WTC11 (cell line): ENCODE measurements around the gene STK33. TPM values are rescaled to one million over a fixed set of nuclear protein-coding genes. Genes with fewer than 3 reads are reported as not detected.

ENCODE experiments used
- ATAC-seq: fragments of 200-7000 bp; cut with Tn5 transposase; 2 replicates; pipeline ENCODE4 v1.10.0; 2021; ENCODE audit warnings: mild to moderate bottlenecking, moderate library complexity
- CTCF ChIA-PET: fragments of 300-600 bp; sonication (Branson Sonifier 250); formaldehyde crosslinking; loops from one replicate; lab custom pipeline; 2021; ENCODE audit warnings: antibody characterized with exemption; lab: Charles Lee
- POLR2A ChIA-PET: fragments of 350-600 bp; sonication (Branson Sonifier 250); formaldehyde crosslinking; loops from one replicate; lab custom pipeline; 2021; ENCODE audit warnings: antibody characterized with exemption; lab: Charles Lee
- DNase-seq: peaks from one replicate; pipeline ENCODE4 v3.0.0; 2021; ENCODE audit warnings: low spot score
- H3K27ac Mint-ChIP-seq: 2 replicates; pipeline ENCODE4 v1.8.0; 2021; ENCODE audit warnings: mixed read lengths
- H3K27me3 Mint-ChIP-seq: 2 replicates; pipeline ENCODE4 v1.8.0; 2021; ENCODE audit warnings: low read depth, mild to moderate bottlenecking, moderate library complexity, mixed read lengths
- H3K36me3 Mint-ChIP-seq: 2 replicates; pipeline ENCODE4 v1.8.0; 2021; ENCODE audit warnings: mixed read lengths
- H3K4me1 Mint-ChIP-seq: 2 replicates; pipeline ENCODE4 v1.8.0; 2022; ENCODE audit warnings: mixed read lengths
- H3K4me3 Mint-ChIP-seq: 2 replicates; pipeline ENCODE4 v1.8.0; 2021; ENCODE audit warnings: mild to moderate bottlenecking, moderate library complexity, mixed read lengths
- H3K9me3 Mint-ChIP-seq: 2 replicates; pipeline ENCODE4 v1.8.0; 2021; ENCODE audit warnings: mixed read lengths
- HMGA2 ChIP-seq: fragments of 250-450 bp; sonication (Bioruptor Pico); IDR thresholded peaks from 2 replicates; pipeline ENCODE4 v1.4.0; 2021; ENCODE audit warnings: mild to moderate bottlenecking, moderate library complexity
- NFATC4 ChIP-seq: fragments of 250-450 bp; sonication (Bioruptor Pico); IDR thresholded peaks from 2 replicates; pipeline ENCODE4 v1.9.0; 2021; ENCODE audit warnings: mild to moderate bottlenecking
- NR1H2 ChIP-seq: sonication (generic); formaldehyde crosslinking; IDR thresholded peaks from 2 replicates; pipeline ENCODE4 v1.9.0; 2021; ENCODE audit warnings: mild to moderate bottlenecking, moderate library complexity, missing genetic modification reagents
- NR2C2 ChIP-seq: sonication (generic); formaldehyde crosslinking; IDR thresholded peaks from 2 replicates; pipeline ENCODE4 v1.8.0; 2022; ENCODE audit warnings: mild to moderate bottlenecking, missing genetic modification reagents
- OVOL2 ChIP-seq: fragments of 250-450 bp; sonication (Bioruptor Pico); IDR thresholded peaks from 2 replicates; pipeline ENCODE4 v1.9.0; 2021; ENCODE audit warnings: mild to moderate bottlenecking, borderline replicate concordance
- RORB ChIP-seq: fragments of 250-450 bp; sonication (Bioruptor Pico); IDR thresholded peaks from 2 replicates; pipeline ENCODE4 v1.9.0; 2021; ENCODE audit warnings: mild to moderate bottlenecking
- ZNF138 ChIP-seq: sonication (generic); formaldehyde crosslinking; conservative IDR thresholded peaks from 2 replicates; pipeline ENCODE4 v1.8.1; 2022; ENCODE audit warnings: mild to moderate bottlenecking, moderate library complexity, missing genetic modification reagents
- ZNF232 ChIP-seq: sonication (generic); formaldehyde crosslinking; IDR thresholded peaks from 2 replicates; pipeline ENCODE4 v1.8.0; 2022; ENCODE audit warnings: mild to moderate bottlenecking, missing genetic modification reagents
- ZNF263 ChIP-seq: sonication (generic); formaldehyde crosslinking; IDR thresholded peaks from 2 replicates; pipeline ENCODE4 v1.8.1; 2022; ENCODE audit warnings: low read depth, mild to moderate bottlenecking, moderate library complexity, missing genetic modification reagents
- total RNA-seq: library from RNA; stranded (reverse); gene quantifications from 3 replicates; pipeline ENCODE4 v1.2.3, GENCODE V29; 2021
- TF ChIP-seq, protein P1 (sequence below): sonication (generic); formaldehyde crosslinking; IDR thresholded peaks from 2 replicates; pipeline ENCODE4 v1.8.0; 2023; ENCODE audit warnings: missing genetic modification reagents, mild to moderate bottlenecking, borderline replicate concordance
- TF ChIP-seq, protein P2 (sequence below): fragments of 200-600 bp; IDR thresholded peaks from 2 replicates; pipeline ENCODE4 v1.8.0; 2022; ENCODE audit warnings: antibody characterized with exemption
- TF ChIP-seq, protein P3 (sequence below): sonication (generic); formaldehyde crosslinking; IDR thresholded peaks from 2 replicates; pipeline ENCODE4 v1.8.1; 2023; ENCODE audit warnings: mild to moderate bottlenecking, missing genetic modification reagents, borderline replicate concordance
- TF ChIP-seq, protein P4 (sequence below): sonication (generic); formaldehyde crosslinking; IDR thresholded peaks from 2 replicates; pipeline ENCODE4 v1.8.0; 2022; ENCODE audit warnings: missing genetic modification reagents
- TF ChIP-seq, protein P5 (sequence below): sonication (generic); formaldehyde crosslinking; IDR thresholded peaks from 2 replicates; pipeline ENCODE4 v1.8.1; 2023; ENCODE audit warnings: mild to moderate bottlenecking, missing genetic modification reagents

The STK33 gene
- total RNA-seq, 1 experiment from 2014 or later = 13.3 TPM

DNA sequence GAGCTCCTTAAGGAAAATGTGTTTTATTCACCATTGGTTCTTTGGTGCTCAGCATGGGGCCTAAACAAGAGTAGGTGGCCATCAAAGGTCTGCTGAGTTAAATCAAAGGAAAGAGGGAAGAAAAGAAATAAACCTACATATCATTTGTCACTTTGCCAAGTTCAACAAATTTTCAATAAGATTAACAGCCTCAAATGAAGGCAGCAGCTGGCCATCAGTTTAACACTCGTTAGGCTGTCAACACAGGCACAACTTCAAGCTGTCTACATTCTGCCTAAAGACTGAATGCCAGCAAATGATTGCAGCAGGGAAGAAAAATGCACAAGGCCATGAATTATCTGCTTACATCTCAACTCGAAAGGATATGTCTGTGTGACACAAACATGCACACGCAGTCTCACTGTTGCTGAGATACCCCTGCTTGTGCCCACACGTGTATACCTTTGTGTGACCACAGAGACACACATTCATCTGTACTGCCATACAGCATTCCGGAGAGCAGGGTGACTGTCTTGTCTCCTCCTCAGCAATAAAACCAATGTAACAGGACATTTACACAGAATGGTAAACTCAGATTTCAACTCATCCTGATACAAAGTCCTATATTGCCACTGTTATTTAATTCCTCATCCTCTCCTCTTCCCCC, 48.3 kb upstream of the STK33 start (continued):
- TF ChIP-seq, protein P1, sequence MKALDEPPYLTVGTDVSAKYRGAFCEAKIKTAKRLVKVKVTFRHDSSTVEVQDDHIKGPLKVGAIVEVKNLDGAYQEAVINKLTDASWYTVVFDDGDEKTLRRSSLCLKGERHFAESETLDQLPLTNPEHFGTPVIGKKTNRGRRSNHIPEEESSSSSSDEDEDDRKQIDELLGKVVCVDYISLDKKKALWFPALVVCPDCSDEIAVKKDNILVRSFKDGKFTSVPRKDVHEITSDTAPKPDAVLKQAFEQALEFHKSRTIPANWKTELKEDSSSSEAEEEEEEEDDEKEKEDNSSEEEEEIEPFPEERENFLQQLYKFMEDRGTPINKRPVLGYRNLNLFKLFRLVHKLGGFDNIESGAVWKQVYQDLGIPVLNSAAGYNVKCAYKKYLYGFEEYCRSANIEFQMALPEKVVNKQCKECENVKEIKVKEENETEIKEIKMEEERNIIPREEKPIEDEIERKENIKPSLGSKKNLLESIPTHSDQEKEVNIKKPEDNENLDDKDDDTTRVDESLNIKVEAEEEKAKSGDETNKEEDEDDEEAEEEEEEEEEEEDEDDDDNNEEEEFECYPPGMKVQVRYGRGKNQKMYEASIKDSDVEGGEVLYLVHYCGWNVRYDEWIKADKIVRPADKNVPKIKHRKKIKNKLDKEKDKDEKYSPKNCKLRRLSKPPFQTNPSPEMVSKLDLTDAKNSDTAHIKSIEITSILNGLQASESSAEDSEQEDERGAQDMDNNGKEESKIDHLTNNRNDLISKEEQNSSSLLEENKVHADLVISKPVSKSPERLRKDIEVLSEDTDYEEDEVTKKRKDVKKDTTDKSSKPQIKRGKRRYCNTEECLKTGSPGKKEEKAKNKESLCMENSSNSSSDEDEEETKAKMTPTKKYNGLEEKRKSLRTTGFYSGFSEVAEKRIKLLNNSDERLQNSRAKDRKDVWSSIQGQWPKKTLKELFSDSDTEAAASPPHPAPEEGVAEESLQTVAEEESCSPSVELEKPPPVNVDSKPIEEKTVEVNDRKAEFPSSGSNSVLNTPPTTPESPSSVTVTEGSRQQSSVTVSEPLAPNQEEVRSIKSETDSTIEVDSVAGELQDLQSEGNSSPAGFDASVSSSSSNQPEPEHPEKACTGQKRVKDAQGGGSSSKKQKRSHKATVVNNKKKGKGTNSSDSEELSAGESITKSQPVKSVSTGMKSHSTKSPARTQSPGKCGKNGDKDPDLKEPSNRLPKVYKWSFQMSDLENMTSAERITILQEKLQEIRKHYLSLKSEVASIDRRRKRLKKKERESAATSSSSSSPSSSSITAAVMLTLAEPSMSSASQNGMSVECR (CRISPR knock-in tag) = no peak
- TF ChIP-seq NFATC4 = no peak
- TF ChIP-seq, protein P2, sequence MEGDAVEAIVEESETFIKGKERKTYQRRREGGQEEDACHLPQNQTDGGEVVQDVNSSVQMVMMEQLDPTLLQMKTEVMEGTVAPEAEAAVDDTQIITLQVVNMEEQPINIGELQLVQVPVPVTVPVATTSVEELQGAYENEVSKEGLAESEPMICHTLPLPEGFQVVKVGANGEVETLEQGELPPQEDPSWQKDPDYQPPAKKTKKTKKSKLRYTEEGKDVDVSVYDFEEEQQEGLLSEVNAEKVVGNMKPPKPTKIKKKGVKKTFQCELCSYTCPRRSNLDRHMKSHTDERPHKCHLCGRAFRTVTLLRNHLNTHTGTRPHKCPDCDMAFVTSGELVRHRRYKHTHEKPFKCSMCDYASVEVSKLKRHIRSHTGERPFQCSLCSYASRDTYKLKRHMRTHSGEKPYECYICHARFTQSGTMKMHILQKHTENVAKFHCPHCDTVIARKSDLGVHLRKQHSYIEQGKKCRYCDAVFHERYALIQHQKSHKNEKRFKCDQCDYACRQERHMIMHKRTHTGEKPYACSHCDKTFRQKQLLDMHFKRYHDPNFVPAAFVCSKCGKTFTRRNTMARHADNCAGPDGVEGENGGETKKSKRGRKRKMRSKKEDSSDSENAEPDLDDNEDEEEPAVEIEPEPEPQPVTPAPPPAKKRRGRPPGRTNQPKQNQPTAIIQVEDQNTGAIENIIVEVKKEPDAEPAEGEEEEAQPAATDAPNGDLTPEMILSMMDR = no peak

DNA sequence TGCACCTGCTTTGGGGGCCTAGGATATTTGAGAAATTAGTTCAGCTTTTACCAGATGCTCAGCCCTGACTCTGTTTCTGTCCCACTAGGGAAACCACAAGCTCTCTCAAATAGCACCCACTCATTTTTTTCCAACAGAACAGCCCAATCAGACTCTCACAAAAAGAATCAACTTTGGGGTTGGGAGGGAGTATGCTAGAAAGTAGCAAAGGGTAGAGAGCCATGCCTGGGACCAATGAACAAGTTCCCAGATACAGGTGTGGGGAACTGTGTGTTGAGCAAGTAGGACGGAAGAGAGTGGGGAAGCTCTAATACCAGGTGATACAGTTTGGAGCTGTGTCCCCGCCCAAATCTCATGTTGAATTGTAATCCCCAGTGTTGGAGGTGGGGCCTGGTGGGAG, 47.3 kb upstream of the STK33 start:
- CTCF ChIA-PET = no interaction called here
- H3K4me3 Mint-ChIP-seq = no peak overlapping the region
- TF ChIP-seq OVOL2 (CRISPR knock-in tag) (no peak), RORB (CRISPR knock-in tag) (no peak), ZNF232 (no peak), NR1H2 (CRISPR knock-in tag) (no peak), NR2C2 (no peak), ZNF138 (no peak), ZNF263 (CRISPR knock-in tag) (no peak), HMGA2 (CRISPR knock-in tag) (no peak)
- TF ChIP-seq, protein P3, sequence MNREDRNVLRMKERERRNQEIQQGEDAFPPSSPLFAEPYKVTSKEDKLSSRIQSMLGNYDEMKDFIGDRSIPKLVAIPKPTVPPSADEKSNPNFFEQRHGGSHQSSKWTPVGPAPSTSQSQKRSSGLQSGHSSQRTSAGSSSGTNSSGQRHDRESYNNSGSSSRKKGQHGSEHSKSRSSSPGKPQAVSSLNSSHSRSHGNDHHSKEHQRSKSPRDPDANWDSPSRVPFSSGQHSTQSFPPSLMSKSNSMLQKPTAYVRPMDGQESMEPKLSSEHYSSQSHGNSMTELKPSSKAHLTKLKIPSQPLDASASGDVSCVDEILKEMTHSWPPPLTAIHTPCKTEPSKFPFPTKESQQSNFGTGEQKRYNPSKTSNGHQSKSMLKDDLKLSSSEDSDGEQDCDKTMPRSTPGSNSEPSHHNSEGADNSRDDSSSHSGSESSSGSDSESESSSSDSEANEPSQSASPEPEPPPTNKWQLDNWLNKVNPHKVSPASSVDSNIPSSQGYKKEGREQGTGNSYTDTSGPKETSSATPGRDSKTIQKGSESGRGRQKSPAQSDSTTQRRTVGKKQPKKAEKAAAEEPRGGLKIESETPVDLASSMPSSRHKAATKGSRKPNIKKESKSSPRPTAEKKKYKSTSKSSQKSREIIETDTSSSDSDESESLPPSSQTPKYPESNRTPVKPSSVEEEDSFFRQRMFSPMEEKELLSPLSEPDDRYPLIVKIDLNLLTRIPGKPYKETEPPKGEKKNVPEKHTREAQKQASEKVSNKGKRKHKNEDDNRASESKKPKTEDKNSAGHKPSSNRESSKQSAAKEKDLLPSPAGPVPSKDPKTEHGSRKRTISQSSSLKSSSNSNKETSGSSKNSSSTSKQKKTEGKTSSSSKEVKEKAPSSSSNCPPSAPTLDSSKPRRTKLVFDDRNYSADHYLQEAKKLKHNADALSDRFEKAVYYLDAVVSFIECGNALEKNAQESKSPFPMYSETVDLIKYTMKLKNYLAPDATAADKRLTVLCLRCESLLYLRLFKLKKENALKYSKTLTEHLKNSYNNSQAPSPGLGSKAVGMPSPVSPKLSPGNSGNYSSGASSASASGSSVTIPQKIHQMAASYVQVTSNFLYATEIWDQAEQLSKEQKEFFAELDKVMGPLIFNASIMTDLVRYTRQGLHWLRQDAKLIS (CRISPR knock-in tag) = no peak
- TF ChIP-seq, protein P1 (CRISPR knock-in tag) = no peak
- TF ChIP-seq, protein P4, sequence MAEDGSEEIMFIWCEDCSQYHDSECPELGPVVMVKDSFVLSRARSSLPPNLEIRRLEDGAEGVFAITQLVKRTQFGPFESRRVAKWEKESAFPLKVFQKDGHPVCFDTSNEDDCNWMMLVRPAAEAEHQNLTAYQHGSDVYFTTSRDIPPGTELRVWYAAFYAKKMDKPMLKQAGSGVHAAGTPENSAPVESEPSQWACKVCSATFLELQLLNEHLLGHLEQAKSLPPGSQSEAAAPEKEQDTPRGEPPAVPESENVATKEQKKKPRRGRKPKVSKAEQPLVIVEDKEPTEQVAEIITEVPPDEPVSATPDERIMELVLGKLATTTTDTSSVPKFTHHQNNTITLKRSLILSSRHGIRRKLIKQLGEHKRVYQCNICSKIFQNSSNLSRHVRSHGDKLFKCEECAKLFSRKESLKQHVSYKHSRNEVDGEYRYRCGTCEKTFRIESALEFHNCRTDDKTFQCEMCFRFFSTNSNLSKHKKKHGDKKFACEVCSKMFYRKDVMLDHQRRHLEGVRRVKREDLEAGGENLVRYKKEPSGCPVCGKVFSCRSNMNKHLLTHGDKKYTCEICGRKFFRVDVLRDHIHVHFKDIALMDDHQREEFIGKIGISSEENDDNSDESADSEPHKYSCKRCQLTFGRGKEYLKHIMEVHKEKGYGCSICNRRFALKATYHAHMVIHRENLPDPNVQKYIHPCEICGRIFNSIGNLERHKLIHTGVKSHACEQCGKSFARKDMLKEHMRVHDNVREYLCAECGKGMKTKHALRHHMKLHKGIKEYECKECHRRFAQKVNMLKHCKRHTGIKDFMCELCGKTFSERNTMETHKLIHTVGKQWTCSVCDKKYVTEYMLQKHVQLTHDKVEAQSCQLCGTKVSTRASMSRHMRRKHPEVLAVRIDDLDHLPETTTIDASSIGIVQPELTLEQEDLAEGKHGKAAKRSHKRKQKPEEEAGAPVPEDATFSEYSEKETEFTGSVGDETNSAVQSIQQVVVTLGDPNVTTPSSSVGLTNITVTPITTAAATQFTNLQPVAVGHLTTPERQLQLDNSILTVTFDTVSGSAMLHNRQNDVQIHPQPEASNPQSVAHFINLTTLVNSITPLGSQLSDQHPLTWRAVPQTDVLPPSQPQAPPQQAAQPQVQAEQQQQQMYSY = no peak
- TF ChIP-seq, protein P5, sequence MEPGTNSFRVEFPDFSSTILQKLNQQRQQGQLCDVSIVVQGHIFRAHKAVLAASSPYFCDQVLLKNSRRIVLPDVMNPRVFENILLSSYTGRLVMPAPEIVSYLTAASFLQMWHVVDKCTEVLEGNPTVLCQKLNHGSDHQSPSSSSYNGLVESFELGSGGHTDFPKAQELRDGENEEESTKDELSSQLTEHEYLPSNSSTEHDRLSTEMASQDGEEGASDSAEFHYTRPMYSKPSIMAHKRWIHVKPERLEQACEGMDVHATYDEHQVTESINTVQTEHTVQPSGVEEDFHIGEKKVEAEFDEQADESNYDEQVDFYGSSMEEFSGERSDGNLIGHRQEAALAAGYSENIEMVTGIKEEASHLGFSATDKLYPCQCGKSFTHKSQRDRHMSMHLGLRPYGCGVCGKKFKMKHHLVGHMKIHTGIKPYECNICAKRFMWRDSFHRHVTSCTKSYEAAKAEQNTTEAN (CRISPR knock-in tag) = no peak
- H3K9me3 Mint-ChIP-seq = peaks cover 6% of the 10 kb centered on the region
- H3K27ac Mint-ChIP-seq = no peak overlapping the region
- no peaks in the 10 kb centered on the region; the same call in 1 of the 2 replicates for H3K27me3 Mint-ChIP-seq
- ATAC-seq (peak; percentile 15; the same call in 1 of the 2 replicates), DNase-seq (no peak)
- H3K4me1 Mint-ChIP-seq = peaks cover 28% of the 10 kb centered on the region
- POLR2A ChIA-PET = no interaction called here
- H3K36me3 Mint-ChIP-seq = peaks cover 11% of the 10 kb centered on the region; the same call in 1 of the 2 replicates
